Glutamatergic neuron (in vitro differentiated cells): Measurements from ENCODE around the gene SERPINA9. TPM values are rescaled to one million over a fixed set of nuclear protein-coding genes. Genes with fewer than 3 reads are reported as not detected.

Source experiments
- DNase-seq: peaks from one replicate; pipeline ENCODE4 v3.0.0; 2022
- H3K27ac Mint-ChIP-seq: one replicate; pipeline ENCODE4 v1.8.0; 2020; ENCODE audit warnings: mild to moderate bottlenecking, mixed read lengths, inconsistent platforms; ENCODE audit not compliant: unreplicated experiment
- H3K27me3 Mint-ChIP-seq: one replicate; pipeline ENCODE4 v1.8.0; 2020; ENCODE audit warnings: mild to moderate bottlenecking, moderate library complexity, mixed read lengths, inconsistent platforms; ENCODE audit not compliant: unreplicated experiment
- H3K36me3 Mint-ChIP-seq: one replicate; pipeline ENCODE4 v1.8.0; 2020; ENCODE audit warnings: mild to moderate bottlenecking, mixed read lengths, inconsistent platforms; ENCODE audit not compliant: unreplicated experiment
- H3K4me1 Mint-ChIP-seq: one replicate; pipeline ENCODE4 v1.8.0; 2020; ENCODE audit warnings: mild to moderate bottlenecking, low read depth, mixed read lengths, inconsistent platforms; ENCODE audit not compliant: unreplicated experiment
- H3K4me3 Mint-ChIP-seq: one replicate; pipeline ENCODE4 v1.8.0; 2020; ENCODE audit warnings: mild to moderate bottlenecking, mixed read lengths, inconsistent platforms; ENCODE audit not compliant: unreplicated experiment
- H3K9me3 Mint-ChIP-seq: one replicate; pipeline ENCODE4 v1.8.0; 2020; ENCODE audit warnings: mild to moderate bottlenecking, moderate library complexity, mixed read lengths, inconsistent platforms; ENCODE audit not compliant: unreplicated experiment
- total RNA-seq: library from RNA; stranded (reverse); fragmentation: NEBNext Ultra II Directional; extraction: Animal tissue kit (Norgen Biotek cat#: 25700); gene quantifications from one replicate; pipeline ENCODE4 v1.2.1, GENCODE V29; 2021; ENCODE audit not compliant: unreplicated experiment
- TF ChIP-seq, protein P1 (sequence below): fragments of 200-600 bp; sonication (generic); IDR thresholded peaks from one replicate; pipeline ENCODE4 v1.5.0; 2021; ENCODE audit not compliant: partially characterized antibody, unreplicated experiment

The SERPINA9 gene
- total RNA-seq, 1 donor from 2014 or later = not detected

GRCh38 chr14:94521375-94522114 lies 45.5 kb upstream of the SERPINA9 start:
- Mint-ChIP-seq H3K27me3 (peaks cover 8% of the 10 kb centered on the region), H3K27ac (no peak overlapping the region), H3K9me3 (peaks cover 9% of the 10 kb centered on the region), H3K36me3 (peaks cover 9% of the 10 kb centered on the region), H3K4me3 (no peak overlapping the region), H3K4me1 (no peaks in the 10 kb centered on the region)
- DNase-seq = no peak
- TF ChIP-seq, protein P1, sequence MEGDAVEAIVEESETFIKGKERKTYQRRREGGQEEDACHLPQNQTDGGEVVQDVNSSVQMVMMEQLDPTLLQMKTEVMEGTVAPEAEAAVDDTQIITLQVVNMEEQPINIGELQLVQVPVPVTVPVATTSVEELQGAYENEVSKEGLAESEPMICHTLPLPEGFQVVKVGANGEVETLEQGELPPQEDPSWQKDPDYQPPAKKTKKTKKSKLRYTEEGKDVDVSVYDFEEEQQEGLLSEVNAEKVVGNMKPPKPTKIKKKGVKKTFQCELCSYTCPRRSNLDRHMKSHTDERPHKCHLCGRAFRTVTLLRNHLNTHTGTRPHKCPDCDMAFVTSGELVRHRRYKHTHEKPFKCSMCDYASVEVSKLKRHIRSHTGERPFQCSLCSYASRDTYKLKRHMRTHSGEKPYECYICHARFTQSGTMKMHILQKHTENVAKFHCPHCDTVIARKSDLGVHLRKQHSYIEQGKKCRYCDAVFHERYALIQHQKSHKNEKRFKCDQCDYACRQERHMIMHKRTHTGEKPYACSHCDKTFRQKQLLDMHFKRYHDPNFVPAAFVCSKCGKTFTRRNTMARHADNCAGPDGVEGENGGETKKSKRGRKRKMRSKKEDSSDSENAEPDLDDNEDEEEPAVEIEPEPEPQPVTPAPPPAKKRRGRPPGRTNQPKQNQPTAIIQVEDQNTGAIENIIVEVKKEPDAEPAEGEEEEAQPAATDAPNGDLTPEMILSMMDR = no peak

DNA sequence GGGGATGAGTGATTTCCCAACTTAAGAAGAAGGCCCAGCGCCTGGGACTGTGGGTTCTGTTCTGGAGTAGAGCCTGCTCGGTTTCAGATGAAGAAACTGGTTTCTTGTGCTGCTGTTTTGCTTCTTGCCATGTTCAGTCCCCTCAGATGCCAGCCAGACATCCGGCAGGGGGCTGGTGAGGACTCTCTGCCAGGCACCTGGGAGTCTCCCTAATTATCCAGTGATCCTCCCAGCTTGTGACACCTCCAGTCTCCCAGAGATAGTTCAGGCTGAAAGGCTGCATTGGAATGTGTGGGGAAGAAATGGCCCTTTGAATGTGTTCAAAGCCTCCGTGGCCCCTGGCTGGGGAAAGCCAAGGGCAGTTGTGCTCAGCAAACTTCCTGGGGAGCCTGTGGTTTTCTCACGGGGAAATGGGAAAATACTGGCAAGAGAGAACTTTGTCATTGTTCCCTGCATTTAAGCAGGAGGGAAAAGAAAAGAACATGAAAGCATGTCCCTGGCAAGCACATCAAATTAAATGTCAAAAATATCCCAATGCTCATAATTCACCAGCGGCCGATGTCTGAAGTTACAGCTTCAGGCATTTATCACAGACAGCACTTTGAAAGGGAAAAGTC lies 41.8 kb upstream of the SERPINA9 start:
- H3K27me3 Mint-ChIP-seq = peaks cover 4% of the 10 kb centered on the region
- TF ChIP-seq, protein P1 = no peak
- no peak for DNase-seq
- no peak overlapping the region for H3K4me3 Mint-ChIP-seq
- H3K4me1 Mint-ChIP-seq = no peaks in the 10 kb centered on the region
- H3K36me3 Mint-ChIP-seq = peaks cover 9% of the 10 kb centered on the region
- no peak overlapping the region for H3K27ac Mint-ChIP-seq
- H3K9me3 Mint-ChIP-seq = peaks cover 5% of the 10 kb centered on the region

- H3K27me3 Mint-ChIP-seq = peaks cover 4% of the 10 kb centered on the region
- DNase-seq = no peak
- H3K4me3 Mint-ChIP-seq = no peak overlapping the region
- peaks cover 9% of the 10 kb centered on the region for H3K36me3 Mint-ChIP-seq
- H3K9me3 Mint-ChIP-seq = peaks cover 4% of the 10 kb centered on the region
- TF ChIP-seq, protein P1 = no peak
- H3K27ac Mint-ChIP-seq = no peak overlapping the region
- H3K4me1 Mint-ChIP-seq = no peaks in the 10 kb centered on the region
Observed at GRCh38 chr14:94517248-94517640, 41.2 kb upstream of the SERPINA9 start.

DNA sequence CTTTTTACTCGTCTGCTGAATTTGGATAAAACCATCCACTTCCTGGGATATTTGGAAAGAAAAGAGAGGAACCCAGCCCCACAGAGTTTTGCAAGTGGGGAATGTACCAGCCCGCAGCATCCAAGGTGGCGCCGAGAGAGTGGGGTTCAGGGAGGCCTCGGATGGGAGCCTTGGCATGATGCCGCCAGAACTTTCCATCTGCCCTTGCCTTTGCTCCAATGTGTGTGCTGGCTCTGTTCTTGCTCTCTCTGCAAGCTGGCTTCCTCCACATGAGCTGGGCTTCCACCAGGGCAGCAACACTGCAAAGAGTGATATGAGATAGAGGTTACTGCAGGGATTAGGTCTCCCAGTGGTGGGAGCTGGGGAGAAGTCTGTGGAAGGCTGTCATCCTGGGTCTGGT lies 39.9 kb upstream of the SERPINA9 start:
- H3K27ac Mint-ChIP-seq = no peak overlapping the region
- H3K27me3 Mint-ChIP-seq = peaks cover 4% of the 10 kb centered on the region
- peaks cover 9% of the 10 kb centered on the region for H3K36me3 Mint-ChIP-seq
- TF ChIP-seq, protein P1 = no peak
- H3K9me3 Mint-ChIP-seq = peaks cover 4% of the 10 kb centered on the region
- no peaks in the 10 kb centered on the region for H3K4me1 Mint-ChIP-seq
- no peak for DNase-seq
- no peak overlapping the region for H3K4me3 Mint-ChIP-seq

- Mint-ChIP-seq H3K36me3 (peaks cover 9% of the 10 kb centered on the region), H3K4me3 (no peak overlapping the region), H3K4me1 (no peaks in the 10 kb centered on the region), H3K9me3 (peaks cover 4% of the 10 kb centered on the region), H3K27me3 (peaks cover 4% of the 10 kb centered on the region), H3K27ac (no peak overlapping the region)
- TF ChIP-seq, protein P1 = no peak
- no peak for DNase-seq
Observed at GRCh38 chr14:94515426-94515825, 39.4 kb upstream of the SERPINA9 start.
